Measurements from ENCODE around the gene CD96. TPM values are rescaled to one million over a fixed set of nuclear protein-coding genes. Genes with fewer than 3 reads are reported as not detected.

The CD96 gene
- total RNA-seq, 1 donor from 2014 or later: not detected

DNA sequence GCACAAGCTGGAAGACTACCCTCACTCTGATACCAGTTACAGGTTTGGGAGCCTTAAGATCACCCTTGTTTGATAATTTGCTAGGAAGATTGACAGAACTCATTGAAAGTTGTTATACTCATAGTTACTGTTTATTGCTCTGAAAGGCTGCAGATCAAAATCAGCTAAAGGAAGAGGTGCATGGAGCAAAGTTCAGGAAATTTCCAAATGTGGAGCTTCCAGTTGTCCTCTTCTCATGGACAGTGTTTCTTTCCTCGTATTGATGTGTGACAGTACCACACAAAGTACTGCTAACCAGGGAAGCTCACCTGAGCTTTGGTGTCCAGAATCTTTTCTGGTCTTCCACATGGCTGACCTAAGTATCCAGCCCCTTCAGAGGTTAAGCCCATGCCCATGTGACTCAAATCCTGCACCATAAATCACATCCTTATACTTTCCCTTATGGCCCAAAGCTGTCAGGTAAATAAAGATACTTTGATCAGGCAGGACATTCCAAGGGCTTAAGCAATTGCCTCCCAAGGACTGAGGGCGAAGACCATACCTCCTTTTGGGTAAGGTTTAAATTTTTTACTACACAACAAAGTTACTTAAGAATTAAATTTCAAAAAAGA lies 146.3 kb downstream of the CD96 start:
- no peak for TF ChIP-seq CTCF (conservative IDR thresholded peaks at IDR 0.05)
- H3K27ac Mint-ChIP-seq (ENCODE audit: unreplicated experiment): no peak overlapping the region
- DNase-seq (ENCODE audit: low read depth, low spot score): no peak
- H3K4me3 Mint-ChIP-seq: no peak overlapping the region
- peaks cover 3% of the 10 kb centered on the region for H3K9me3 Mint-ChIP-seq
- H3K4me1 Mint-ChIP-seq: peaks cover 13% of the 10 kb centered on the region
- no peaks in the 10 kb centered on the region for H3K36me3 Mint-ChIP-seq (ENCODE audit: low read depth)
- no peaks in the 10 kb centered on the region for H3K27me3 Mint-ChIP-seq (ENCODE audit: low read depth)

GRCh38 chr3:111690242-111690641 lies 148.2 kb downstream of the CD96 start:
- no peak for TF ChIP-seq CTCF (conservative IDR thresholded peaks at IDR 0.05)
- Mint-ChIP-seq H3K4me1 (peaks cover 4% of the 10 kb centered on the region), H3K9me3 (no peaks in the 10 kb centered on the region), H3K36me3 (ENCODE audit: low read depth) (no peaks in the 10 kb centered on the region), H3K27me3 (ENCODE audit: low read depth) (no peaks in the 10 kb centered on the region), H3K27ac (ENCODE audit: unreplicated experiment) (no peak overlapping the region), H3K4me3 (no peak overlapping the region)
- DNase-seq (ENCODE audit: low read depth, low spot score): no peak

- Mint-ChIP-seq H3K36me3 (ENCODE audit: low read depth) (no peaks in the 10 kb centered on the region), H3K9me3 (no peaks in the 10 kb centered on the region), H3K27me3 (ENCODE audit: low read depth) (no peaks in the 10 kb centered on the region), H3K4me1 (peaks cover 4% of the 10 kb centered on the region), H3K27ac (ENCODE audit: unreplicated experiment) (no peak overlapping the region), H3K4me3 (no peak overlapping the region)
- no peak for DNase-seq (ENCODE audit: low read depth, low spot score)
- TF ChIP-seq CTCF (conservative IDR thresholded peaks at IDR 0.05): peak; percentile 70
Measured at GRCh38 chr3:111691293-111691909, 149.4 kb downstream of the CD96 start.

- Mint-ChIP-seq H3K27ac (ENCODE audit: unreplicated experiment) (no peak overlapping the region), H3K4me1 (peaks cover 4% of the 10 kb centered on the region), H3K4me3 (no peak overlapping the region), H3K27me3 (ENCODE audit: low read depth) (no peaks in the 10 kb centered on the region), H3K36me3 (ENCODE audit: low read depth) (no peaks in the 10 kb centered on the region), H3K9me3 (no peaks in the 10 kb centered on the region)
- no peak for DNase-seq (ENCODE audit: low read depth, low spot score)
- no peak for TF ChIP-seq CTCF (conservative IDR thresholded peaks at IDR 0.05)
Measured at GRCh38 chr3:111692593-111693552, 150.9 kb downstream of the CD96 start.

DNA sequence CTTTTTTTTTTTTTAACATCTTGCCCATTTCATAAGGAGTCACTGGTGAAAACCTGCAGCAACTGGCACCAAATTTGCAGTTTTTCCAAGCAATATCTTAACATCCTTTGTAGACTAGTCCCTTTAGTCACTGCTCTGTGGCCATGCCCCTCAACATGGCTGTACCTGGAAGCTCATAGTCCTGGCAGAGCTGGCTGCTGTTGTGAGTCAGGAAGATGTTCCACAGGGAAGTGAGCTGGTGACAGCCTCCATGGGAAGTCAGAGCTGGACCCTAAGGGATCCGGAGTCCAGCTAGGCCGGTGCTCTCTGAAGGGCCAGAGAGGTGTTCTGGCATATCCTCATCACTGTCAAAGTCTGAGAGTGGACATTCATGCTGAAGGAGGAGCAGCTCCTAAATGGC lies 152.5 kb downstream of the CD96 start:
- Mint-ChIP-seq H3K4me3 (no peak overlapping the region), H3K27me3 (ENCODE audit: low read depth) (no peaks in the 10 kb centered on the region), H3K27ac (ENCODE audit: unreplicated experiment) (no peak overlapping the region), H3K9me3 (no peaks in the 10 kb centered on the region), H3K4me1 (peaks cover 4% of the 10 kb centered on the region), H3K36me3 (ENCODE audit: low read depth) (no peaks in the 10 kb centered on the region)
- no peak for DNase-seq (ENCODE audit: low read depth, low spot score)
- TF ChIP-seq CTCF (conservative IDR thresholded peaks at IDR 0.05): no peak
